IPS-18c (cell line): ENCODE results near the gene RIMOC1.
"Not testable (repeated sequence)": the region's sequence is repeated elsewhere in the genome, so short reads cannot be mapped to it uniquely, and the experiment has no call there.

Source experiments
- H3K4me3 ChIP-seq: 2 replicates; pipeline ENCODE4 v1.7.0; 2013; ENCODE audit warnings: low read depth, mild to moderate bottlenecking, low read length, moderate library complexity; ENCODE audit not compliant: insufficient read depth
- H3K9me3 ChIP-seq: one replicate; pipeline ENCODE4 v1.6.1; 2013; ENCODE audit warnings: mild to moderate bottlenecking, low read length, moderate library complexity; ENCODE audit not compliant: control insufficient read depth, insufficient read depth

The RIMOC1 gene

DNA sequence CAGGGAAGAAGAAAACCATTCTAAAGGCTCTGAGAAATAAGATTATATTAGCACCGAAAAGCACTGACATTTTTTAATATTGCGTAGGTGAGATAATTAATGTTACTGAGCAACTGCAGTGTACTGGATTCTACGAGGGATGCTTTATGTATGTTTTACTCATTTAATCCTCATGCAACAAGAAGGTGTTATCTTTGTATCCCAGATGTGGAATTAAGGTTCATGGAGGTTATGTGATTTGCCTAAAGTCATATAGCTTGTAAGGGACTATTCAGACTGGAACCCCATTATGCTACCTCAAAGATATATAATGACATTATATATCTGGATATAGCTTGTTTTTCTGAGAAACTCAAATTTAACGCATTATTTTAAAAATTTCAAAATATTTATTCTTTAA, 23.5 kb downstream of the RIMOC1 start:
- no peak overlapping the region for H3K4me3 ChIP-seq
- H3K9me3 ChIP-seq = no peaks in the 10 kb centered on the region

DNA sequence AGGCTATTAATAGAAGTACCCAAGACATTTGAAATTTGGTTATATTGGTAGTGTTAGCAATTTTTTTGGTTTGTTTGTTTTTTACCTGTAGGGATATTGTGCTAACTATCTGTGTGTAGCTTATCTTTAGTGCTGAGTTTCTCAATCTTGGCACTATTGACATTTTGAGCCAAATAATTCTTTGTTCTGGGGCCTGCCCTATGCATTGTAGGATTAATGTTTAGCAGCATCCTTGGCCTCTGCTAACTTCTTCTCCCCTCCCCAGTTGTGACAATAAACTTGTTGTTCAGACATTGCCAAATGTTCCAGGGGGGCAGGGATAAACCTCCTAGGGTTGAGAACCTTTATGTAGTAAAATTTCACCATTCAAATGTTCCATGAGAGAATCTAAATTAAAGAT, 24.9 kb downstream of the RIMOC1 start:
- no peak overlapping the region for H3K4me3 ChIP-seq
- no peaks in the 10 kb centered on the region for H3K9me3 ChIP-seq

DNA sequence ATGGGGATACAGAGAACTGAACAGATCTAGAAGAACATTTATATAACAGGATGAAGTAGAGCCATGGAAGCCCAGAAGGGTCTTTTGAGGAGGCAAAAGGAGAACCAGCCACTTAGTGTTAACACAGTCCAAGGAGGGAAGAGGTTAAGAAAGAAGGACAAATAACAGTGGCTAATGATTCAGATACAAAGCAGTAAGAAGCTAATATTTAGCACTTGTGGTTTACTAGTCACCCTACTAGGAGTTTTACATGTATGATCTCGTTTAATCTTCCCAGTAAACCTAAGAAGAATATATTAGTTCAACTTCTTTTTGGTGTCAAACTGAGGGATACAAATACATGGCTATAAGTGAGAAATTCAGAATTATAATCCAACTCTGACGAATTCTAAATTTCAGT, 28.6 kb downstream of the RIMOC1 start:
- no peaks in the 10 kb centered on the region for H3K9me3 ChIP-seq

DNA sequence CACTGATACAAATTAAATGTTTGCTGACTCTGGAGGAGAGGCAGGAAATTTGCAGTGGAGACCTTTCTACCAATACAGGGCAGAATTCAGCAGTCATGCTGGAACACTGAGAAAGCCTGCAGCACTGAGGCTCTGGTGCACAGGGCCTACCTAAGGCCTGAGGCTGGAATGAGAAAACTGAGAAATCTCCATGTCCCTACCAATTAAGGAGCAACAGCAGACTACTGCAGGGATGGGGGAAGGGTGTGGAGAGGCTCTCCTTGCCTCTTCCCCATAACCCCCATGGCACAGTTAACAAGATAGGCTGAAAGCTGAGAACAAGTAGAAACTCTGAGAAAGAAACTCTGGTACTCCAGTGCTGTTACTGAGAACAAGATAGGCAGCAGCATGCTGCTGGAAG, 31.4 kb downstream of the RIMOC1 start:
- Histone ChIP-seq H3K9me3 (no peaks in the 10 kb centered on the region), H3K4me3 (no peak overlapping the region)

More for the DNA sequence above, 28.6 kb downstream of the RIMOC1 start:
- H3K4me3 ChIP-seq = no peak overlapping the region

DNA sequence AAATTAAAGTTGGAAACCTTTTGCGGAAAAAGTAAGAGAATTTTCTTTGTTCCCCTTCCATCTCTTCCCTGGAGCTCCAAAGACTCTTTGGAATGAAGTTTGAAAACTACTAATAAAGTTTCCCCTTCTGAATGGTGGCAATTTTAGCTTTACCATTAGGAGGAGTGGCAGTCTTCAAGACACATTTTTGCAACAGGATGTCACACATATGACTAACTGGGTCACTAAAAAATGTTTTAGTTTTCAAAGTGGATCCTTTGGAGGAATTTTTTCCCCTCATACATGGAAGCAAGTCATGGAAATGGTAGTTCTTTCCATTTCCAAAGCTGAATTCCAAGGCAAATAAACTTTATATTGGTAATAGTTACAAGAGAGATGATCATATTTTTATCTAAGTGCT, 36.5 kb downstream of the RIMOC1 start:
- H3K9me3 ChIP-seq = no peaks in the 10 kb centered on the region
- no peak overlapping the region for H3K4me3 ChIP-seq

DNA sequence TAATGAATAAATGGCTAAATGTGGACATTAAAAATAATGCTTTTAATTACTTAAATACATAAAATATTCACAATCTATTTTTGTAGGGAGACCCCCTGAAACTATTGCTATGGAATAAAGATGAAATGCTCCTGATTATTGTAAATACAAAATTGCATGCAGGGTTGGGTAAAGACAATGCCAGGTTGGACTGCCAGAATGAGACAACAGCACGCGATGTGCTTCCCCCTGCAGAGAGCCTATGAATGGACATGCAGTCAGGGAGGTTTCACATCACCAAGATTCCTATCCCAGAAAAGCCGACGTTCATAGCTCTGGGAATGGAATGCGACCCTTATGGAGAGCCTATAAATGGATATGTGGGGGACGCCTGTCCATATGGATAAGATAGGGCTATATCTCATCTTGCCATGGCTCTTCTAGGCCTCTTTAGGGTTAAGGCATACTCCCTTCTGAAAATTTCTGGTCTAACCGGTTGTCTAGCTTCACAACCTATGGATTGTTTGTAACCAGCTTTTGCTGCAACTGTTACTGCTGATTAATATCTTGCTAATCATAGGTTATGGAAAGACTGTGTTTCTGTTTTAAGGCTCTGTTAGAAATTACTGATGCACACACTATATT, 41.3 kb downstream of the RIMOC1 start:
- not testable (repeated sequence) for H3K9me3 ChIP-seq, H3K4me3 ChIP-seq

DNA sequence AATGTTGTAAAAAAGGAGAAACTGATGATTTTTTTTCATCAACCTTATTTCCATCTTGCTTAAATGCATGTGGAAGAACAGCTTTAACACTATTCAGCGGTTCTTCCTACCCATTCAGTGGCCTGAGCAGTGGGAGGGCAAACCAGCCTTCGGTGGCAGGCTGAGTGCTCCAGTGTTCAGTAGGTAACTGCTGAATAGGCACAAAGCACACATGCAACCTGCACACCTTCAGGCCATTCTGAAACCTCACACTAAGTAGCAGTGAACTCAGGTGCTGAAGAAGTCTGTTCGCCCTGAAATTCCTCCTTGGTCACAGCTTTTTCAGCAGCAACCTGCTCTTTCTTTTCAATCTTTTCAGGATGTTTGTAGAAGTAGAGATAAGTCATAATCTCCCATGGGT, 47.1 kb downstream of the RIMOC1 start:
- Histone ChIP-seq H3K4me3 (no peak overlapping the region), H3K9me3 (no peaks in the 10 kb centered on the region)
